Measurements from ENCODE around the gene EARS2. TPM values are rescaled to one million over a fixed set of nuclear protein-coding genes. Genes with fewer than 3 reads are reported as not detected.
"Not testable (repeated sequence)": the region's sequence is repeated elsewhere in the genome, so short reads cannot be mapped to it uniquely, and the experiment has no call there.

Gene EARS2
- polyA plus RNA-seq, 1 donor from 2014 or later, result 14.4 TPM

DNA sequence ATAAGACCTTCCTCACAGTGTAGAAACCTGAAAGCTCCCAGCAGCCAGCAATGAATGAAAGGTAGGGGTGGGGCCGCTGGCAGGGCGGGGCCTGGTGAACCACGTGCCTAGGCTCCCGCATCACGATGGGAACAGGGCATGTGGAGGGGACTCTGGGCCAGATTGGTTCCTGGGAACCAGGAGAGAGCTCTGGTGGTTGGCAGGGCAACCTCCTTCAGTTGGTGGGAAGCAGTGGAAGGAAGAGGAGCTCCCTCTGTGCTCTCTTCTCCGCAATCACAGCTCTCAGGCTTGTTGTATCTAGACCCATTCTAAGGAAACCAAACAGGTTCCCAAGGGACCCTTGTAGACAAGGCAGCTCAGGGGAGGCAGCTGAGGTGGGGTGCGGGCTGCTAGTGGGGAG is 57.3 kb downstream of the EARS2 start:
- Mint-ChIP-seq H3K27ac (peak overlapping the region in 2 of 3 donors; percentile 92), H3K36me3 (peaks cover 5% of the 10 kb centered on the region), H3K4me1 (peaks cover 60 to 77% (median 70%) of the 10 kb centered on the region in 3 donors)

DNA sequence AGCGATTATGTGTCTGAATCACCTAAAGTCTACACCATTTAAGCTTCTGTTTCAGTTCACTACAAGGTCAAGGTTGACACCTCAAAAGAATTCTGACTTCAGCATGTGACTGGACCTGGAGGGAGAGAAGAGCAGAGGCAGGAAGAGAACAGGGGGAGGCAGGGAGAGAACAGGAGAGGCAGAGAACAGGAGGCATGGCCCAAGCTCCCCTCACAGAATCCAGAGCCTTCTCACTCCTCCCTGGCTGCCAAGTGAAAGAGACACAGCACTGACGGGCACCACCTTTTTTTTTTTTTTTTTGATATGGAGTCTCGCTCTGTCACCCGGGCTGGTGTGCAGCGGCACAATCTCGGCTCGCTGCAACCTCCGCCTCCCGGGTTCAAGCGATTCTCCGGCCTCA is 58.3 kb downstream of the EARS2 start:
- H3K27me3 Mint-ChIP-seq, result no peaks in the 10 kb centered on the region
- no peaks in the 10 kb centered on the region for H3K9me3 Mint-ChIP-seq
- H3K27ac Mint-ChIP-seq, result peak overlapping the region; percentile 90 to 92 (median 92)
- H3K4me1 Mint-ChIP-seq, result peaks cover 50 to 67% (median 61%) of the 10 kb centered on the region in 3 donors
- peak overlapping the region in 3 of 4 donors; percentile 39 to 78 (median 43) for H3K4me3 Mint-ChIP-seq
- H3K36me3 Mint-ChIP-seq, result peaks cover 5% of the 10 kb centered on the region

More for the DNA sequence above, 57.3 kb downstream of the EARS2 start:
- Mint-ChIP-seq H3K4me3 (peak overlapping the region; percentile 10 to 89 (median 60)), H3K9me3 (no peaks in the 10 kb centered on the region), H3K27me3 (no peaks in the 10 kb centered on the region)

- peak overlapping the region in 3 of 4 donors; percentile 43 to 81 (median 81) for H3K4me3 Mint-ChIP-seq
- no peaks in the 10 kb centered on the region for H3K9me3 Mint-ChIP-seq
- H3K27ac Mint-ChIP-seq, result peak overlapping the region; percentile 74 to 96 (median 88)
- H3K4me1 Mint-ChIP-seq, result peaks cover 44 to 57% (median 53%) of the 10 kb centered on the region in 3 donors
- H3K27me3 Mint-ChIP-seq, result no peaks in the 10 kb centered on the region
- H3K36me3 Mint-ChIP-seq, result peaks cover 5% of the 10 kb centered on the region
Measured at GRCh38 chr16:23497543-23497868, 59.6 kb downstream of the EARS2 start.

DNA sequence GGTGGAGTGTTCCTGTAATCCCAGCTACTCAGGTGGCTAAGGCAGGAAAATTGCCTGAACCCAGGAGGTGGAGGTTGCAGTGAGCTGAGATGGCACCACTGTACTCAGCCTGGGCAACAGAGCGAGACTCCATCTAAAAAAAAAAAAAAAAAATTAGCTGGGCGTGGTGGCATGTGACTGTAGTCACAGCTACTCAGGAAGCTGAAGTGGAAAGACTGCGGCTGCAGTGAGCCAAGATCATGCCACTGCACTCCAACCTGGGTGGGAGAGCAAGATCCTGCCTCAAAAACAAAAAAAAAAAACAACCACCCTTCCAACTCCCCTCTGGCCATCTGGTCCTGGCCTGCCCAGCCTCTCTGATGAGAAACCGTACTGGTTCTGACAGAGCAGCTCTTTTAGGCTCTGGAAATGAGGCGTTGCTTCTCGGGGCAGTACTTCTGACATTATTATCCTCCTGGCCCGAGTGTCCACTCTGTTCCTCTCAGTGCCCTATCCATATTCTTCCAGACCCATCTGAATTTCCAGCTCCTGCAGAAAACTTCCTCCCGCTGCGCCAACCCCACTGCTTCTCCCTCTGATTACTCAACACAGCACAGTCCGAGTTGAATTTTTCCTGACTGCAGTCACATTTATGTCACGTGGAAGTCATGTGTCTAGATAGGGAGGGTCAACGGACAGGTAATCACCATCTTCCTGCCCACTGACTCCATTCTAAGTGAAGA is 60.2 kb downstream of the EARS2 start:
- no peaks in the 10 kb centered on the region for H3K27me3 Mint-ChIP-seq
- H3K27ac Mint-ChIP-seq, result peak overlapping the region; percentile 74 to 96 (median 88)
- peaks cover 5% of the 10 kb centered on the region for H3K36me3 Mint-ChIP-seq
- H3K4me3 Mint-ChIP-seq, result peak overlapping the region; percentile 43 to 81 (median 64)
- peaks cover 39 to 52% (median 48%) of the 10 kb centered on the region in 3 donors for H3K4me1 Mint-ChIP-seq
- H3K9me3 Mint-ChIP-seq, result no peaks in the 10 kb centered on the region

DNA sequence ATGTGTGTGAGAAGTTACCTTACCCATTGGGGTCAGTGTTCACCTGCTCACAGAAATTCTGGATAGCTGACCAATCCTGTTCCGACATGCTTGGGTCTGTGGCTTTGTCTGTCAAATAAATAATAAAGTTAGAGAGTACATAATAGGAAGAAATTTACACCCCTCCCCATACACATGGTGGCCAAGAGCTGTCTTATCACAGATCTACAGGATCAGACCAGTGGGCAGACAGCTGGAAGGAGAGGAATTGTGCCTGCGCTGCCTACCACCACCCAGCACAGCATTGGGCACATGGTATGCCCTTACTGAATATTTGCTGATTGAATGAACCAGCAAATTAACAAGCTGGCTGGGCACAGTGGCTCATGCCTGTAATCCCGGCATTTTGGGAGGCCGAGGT is 61.5 kb downstream of the EARS2 start:
- H3K27ac Mint-ChIP-seq, result peak overlapping the region in 1 of 3 donors; percentile 48
- peaks cover 5% of the 10 kb centered on the region for H3K36me3 Mint-ChIP-seq
- no peaks in the 10 kb centered on the region for H3K27me3 Mint-ChIP-seq
- H3K9me3 Mint-ChIP-seq, result no peaks in the 10 kb centered on the region
- peaks cover 27 to 39% (median 36%) of the 10 kb centered on the region in 3 donors for H3K4me1 Mint-ChIP-seq
- H3K4me3 Mint-ChIP-seq, result peak overlapping the region in 1 of 4 donors; percentile 65

DNA sequence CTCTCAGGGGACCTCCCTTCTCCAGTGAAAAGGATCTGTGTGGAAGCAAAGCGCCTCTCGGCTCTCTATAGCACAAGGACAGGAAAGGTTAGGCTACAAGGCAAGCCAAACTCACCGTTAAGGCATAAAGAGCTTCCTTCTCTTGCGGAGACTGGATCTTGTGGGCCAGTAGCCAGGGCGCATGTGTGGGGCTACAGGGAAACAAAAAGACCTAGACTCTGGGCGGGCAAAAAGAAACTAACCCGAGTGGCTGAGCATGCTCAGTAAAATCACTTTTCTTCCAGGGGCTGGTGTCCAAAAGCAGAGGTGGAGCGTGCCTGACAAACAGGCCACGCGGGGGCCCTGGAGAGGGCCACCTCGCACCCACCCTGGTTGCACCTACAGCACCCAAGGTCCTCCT is 63.0 kb downstream of the EARS2 start:
- peaks cover 5% of the 10 kb centered on the region for H3K36me3 Mint-ChIP-seq

DNA sequence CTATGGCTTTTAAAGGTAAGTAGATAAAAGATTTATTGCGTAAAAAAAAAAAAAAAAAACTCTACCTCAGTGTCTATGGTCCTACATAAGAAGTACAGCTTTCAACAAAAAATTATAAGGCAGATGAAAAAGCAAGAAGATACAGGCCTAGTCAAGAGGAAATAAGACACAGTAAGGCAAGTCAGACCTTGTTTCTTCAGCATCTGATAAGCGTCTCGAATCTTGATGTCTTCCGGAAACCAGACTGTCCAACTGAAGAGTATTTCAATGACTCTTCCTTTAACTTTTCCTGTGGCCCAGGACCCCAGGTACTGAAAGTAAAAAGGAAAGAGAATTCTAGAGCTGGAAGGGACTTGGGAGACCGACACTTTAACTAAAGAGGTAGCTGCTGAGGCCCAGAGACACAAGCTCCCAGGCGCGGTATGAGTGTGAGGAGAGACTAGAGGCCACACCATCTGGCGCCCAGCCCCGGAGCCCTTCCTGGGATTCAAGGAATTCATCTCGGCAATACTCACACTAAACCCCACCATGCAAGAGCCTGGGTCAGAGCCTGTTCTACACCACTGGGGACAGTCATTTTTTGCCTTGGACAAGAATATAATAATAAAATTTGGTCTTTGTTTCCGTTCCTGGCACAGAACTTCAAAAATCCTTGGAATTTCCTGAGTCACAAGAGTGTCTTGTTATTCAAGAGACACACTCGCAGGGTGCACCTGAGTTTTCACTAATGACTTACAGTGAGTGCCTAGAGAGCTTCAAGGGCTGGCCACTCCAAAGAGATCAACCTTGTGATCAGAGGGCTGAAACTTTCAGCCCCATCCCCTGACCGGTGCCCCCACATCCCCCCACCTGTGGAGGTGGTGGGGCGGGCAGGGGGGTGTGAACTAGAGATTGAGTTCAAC is 65.4 kb downstream of the EARS2 start:
- Mint-ChIP-seq H3K9me3 (no peaks in the 10 kb centered on the region), H3K27ac (peak overlapping the region in 2 of 3 donors; percentile 25 to 76), H3K27me3 (no peaks in the 10 kb centered on the region), H3K4me1 (peaks cover 4 to 5% (median 5%) of the 10 kb centered on the region in 3 donors), H3K4me3 (no peak overlapping the region), H3K36me3 (peaks cover 5% of the 10 kb centered on the region)

More for the DNA sequence above, 63.0 kb downstream of the EARS2 start:
- Mint-ChIP-seq H3K27ac (peak overlapping the region in 2 of 3 donors; percentile 2 to 33), H3K4me3 (no peak overlapping the region), H3K9me3 (no peaks in the 10 kb centered on the region), H3K27me3 (no peaks in the 10 kb centered on the region), H3K4me1 (peaks cover 18 to 25% (median 23%) of the 10 kb centered on the region in 3 donors)

GRCh38 chr16:23486480-23486879 is 70.7 kb downstream of the EARS2 start:
- Mint-ChIP-seq H3K4me3 (no peak overlapping the region), H3K9me3 (no peaks in the 10 kb centered on the region), H3K27me3 (no peaks in the 10 kb centered on the region), H3K27ac (peak overlapping the region in 1 of 3 donors; percentile 83), H3K4me1 (peaks cover 0 to 4% (median 2%) of the 10 kb centered on the region in 3 donors), H3K36me3 (peaks cover 3% of the 10 kb centered on the region)

GRCh38 chr16:23485841-23486240 is 71.3 kb downstream of the EARS2 start:
- peaks cover 3% of the 10 kb centered on the region for H3K36me3 Mint-ChIP-seq
- no peak overlapping the region for H3K4me3 Mint-ChIP-seq
- peaks cover 0 to 4% (median 2%) of the 10 kb centered on the region in 3 donors for H3K4me1 Mint-ChIP-seq
- H3K9me3 Mint-ChIP-seq, result no peaks in the 10 kb centered on the region
- H3K27ac Mint-ChIP-seq, result peak overlapping the region in 1 of 3 donors; percentile 56
- H3K27me3 Mint-ChIP-seq, result no peaks in the 10 kb centered on the region

GRCh38 chr16:23485257-23485614 is 71.9 kb downstream of the EARS2 start:
- Mint-ChIP-seq H3K9me3 (no peaks in the 10 kb centered on the region), H3K36me3 (peaks cover 3% of the 10 kb centered on the region), H3K4me3 (no peak overlapping the region), H3K27me3 (no peaks in the 10 kb centered on the region), H3K4me1 (peaks cover 0 to 4% (median 2%) of the 10 kb centered on the region in 3 donors), H3K27ac (peak overlapping the region in 1 of 3 donors; percentile 56)

GRCh38 chr16:23484510-23485256 is 72.5 kb downstream of the EARS2 start:
- peak overlapping the region in 1 of 4 donors; percentile 27 for H3K4me3 Mint-ChIP-seq
- peak overlapping the region in 1 of 3 donors; percentile 56 for H3K27ac Mint-ChIP-seq
- peaks cover 3% of the 10 kb centered on the region for H3K36me3 Mint-ChIP-seq
- no peaks in the 10 kb centered on the region for H3K9me3 Mint-ChIP-seq
- peaks cover 0 to 4% (median 2%) of the 10 kb centered on the region in 3 donors for H3K4me1 Mint-ChIP-seq
- H3K27me3 Mint-ChIP-seq, result no peaks in the 10 kb centered on the region

- not testable (repeated sequence) for H3K4me3 Mint-ChIP-seq, H3K36me3 Mint-ChIP-seq, H3K27me3 Mint-ChIP-seq, H3K4me1 Mint-ChIP-seq, H3K9me3 Mint-ChIP-seq
- peak overlapping the region; percentile 18 to 88 (median 27) for H3K27ac Mint-ChIP-seq
Measured at GRCh38 chr16:23483492-23483891, 73.7 kb downstream of the EARS2 start.

DNA sequence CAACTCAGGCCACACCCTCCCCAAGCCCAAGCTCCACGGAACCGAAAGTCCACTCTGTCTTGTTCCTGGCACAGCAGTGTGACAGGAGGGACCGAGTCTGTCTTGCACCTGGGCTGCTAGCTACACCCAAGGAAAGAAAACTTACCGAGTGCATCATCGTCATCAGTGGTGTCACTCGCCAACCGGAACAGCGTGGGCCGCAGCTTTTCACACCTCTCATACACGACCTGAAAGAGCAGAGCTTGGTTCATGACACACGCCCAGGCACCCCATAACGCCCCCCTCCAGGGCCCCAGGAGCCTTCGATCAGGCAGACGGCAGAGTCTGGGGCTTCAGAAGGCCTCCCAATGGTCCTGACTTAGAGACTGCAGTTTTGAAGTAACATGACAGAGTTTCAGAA is 74.4 kb downstream of the EARS2 start:
- H3K4me1 Mint-ChIP-seq, result peaks cover 0 to 4% (median 2%) of the 10 kb centered on the region in 3 donors
- no peaks in the 10 kb centered on the region for H3K9me3 Mint-ChIP-seq
- peak overlapping the region; percentile 18 to 88 (median 27) for H3K27ac Mint-ChIP-seq
- H3K27me3 Mint-ChIP-seq, result no peaks in the 10 kb centered on the region
- H3K36me3 Mint-ChIP-seq, result peaks cover 5% of the 10 kb centered on the region
- H3K4me3 Mint-ChIP-seq, result no peak overlapping the region

DNA sequence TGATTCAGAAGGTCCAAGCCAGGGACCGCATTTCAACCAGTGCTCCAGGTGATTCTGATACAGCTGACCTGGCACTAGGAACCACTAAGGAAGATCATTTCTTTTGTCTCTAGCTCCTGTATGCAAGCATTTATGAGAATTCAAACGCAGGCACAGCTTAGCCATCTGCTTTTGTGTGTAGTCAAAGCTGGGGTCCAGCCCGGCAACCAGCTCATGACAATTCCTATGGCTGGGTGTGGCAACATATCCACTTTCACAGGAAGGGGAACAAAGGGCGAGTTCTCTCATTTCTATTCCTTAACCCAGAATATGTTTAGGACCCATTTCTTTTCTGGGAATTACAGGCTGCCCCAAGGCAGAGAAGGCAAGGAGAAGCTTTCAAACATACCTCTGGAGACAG is 76.9 kb downstream of the EARS2 start:
- Mint-ChIP-seq H3K9me3 (no peaks in the 10 kb centered on the region), H3K4me1 (peaks cover 2 to 4% (median 4%) of the 10 kb centered on the region in 3 donors), H3K27me3 (no peaks in the 10 kb centered on the region), H3K36me3 (peaks cover 1% of the 10 kb centered on the region), H3K27ac (peak overlapping the region in 1 of 3 donors; percentile 45), H3K4me3 (peak overlapping the region in 1 of 4 donors; percentile 17)
